PFSK-1 (cell line): ENCODE results near the gene CPVL.

Experiments used
- FOXP2 ChIP-seq: optimal IDR thresholded peaks from 2 replicates; pipeline ENCODE3; 2011; ENCODE audit warnings: borderline replicate concordance, control low read depth, inconsistent platforms; ENCODE audit not compliant: insufficient read depth; ENCODE audit errors: extremely low read length, extremely low read depth
- POLR2AphosphoS5 ChIP-seq: IDR thresholded peaks from 2 replicates; pipeline ENCODE4 v1.6.1; 2012; ENCODE audit warnings: low read depth, mild to moderate bottlenecking, control low read depth, low read length, moderate library complexity
- SIN3A ChIP-seq: IDR thresholded peaks from 2 replicates; pipeline ENCODE4 v1.6.1; 2012; ENCODE audit warnings: mild to moderate bottlenecking, low read length, moderate library complexity, borderline replicate concordance; ENCODE audit not compliant: insufficient read depth
- TAF1 ChIP-seq: IDR thresholded peaks from 2 replicates; pipeline ENCODE4 v1.6.1; 2012; ENCODE audit warnings: low read length, control low read depth, borderline replicate concordance; ENCODE audit not compliant: insufficient read depth
- TF ChIP-seq, protein P1 (sequence below), 2 experiments: IDR thresholded peaks; 2 replicates each; pipeline versions ENCODE4 v1.6.1 to v1.8.0; 2011 to 2012; ENCODE audit warnings: low read depth in 2 of 2, low read length in 2 of 2, control low read depth in 1 of 2, inconsistent platforms in 1 of 2, mild to moderate bottlenecking in 1 of 2, moderate library complexity in 1 of 2; ENCODE audit not compliant: insufficient read depth in 1 of 2

The CPVL gene

GRCh38 chr7:29113384-29114102 lies 32.8 kb downstream of the CPVL start:
- TF ChIP-seq, protein P1, sequence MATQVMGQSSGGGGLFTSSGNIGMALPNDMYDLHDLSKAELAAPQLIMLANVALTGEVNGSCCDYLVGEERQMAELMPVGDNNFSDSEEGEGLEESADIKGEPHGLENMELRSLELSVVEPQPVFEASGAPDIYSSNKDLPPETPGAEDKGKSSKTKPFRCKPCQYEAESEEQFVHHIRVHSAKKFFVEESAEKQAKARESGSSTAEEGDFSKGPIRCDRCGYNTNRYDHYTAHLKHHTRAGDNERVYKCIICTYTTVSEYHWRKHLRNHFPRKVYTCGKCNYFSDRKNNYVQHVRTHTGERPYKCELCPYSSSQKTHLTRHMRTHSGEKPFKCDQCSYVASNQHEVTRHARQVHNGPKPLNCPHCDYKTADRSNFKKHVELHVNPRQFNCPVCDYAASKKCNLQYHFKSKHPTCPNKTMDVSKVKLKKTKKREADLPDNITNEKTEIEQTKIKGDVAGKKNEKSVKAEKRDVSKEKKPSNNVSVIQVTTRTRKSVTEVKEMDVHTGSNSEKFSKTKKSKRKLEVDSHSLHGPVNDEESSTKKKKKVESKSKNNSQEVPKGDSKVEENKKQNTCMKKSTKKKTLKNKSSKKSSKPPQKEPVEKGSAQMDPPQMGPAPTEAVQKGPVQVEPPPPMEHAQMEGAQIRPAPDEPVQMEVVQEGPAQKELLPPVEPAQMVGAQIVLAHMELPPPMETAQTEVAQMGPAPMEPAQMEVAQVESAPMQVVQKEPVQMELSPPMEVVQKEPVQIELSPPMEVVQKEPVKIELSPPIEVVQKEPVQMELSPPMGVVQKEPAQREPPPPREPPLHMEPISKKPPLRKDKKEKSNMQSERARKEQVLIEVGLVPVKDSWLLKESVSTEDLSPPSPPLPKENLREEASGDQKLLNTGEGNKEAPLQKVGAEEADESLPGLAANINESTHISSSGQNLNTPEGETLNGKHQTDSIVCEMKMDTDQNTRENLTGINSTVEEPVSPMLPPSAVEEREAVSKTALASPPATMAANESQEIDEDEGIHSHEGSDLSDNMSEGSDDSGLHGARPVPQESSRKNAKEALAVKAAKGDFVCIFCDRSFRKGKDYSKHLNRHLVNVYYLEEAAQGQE (IDR thresholded peaks at IDR 0.05; ENCODE audit: insufficient read depth in 1 of 2, low read depth in 2 of 2, low read length in 2 of 2) = no peak
- no peak for TF ChIP-seq SIN3A
- no peak for TF ChIP-seq TAF1
- no peak for TF ChIP-seq POLR2AphosphoS5
- TF ChIP-seq FOXP2 = no peak

- no peak for TF ChIP-seq POLR2AphosphoS5
- TF ChIP-seq SIN3A = no peak
- TF ChIP-seq TAF1 = no peak
These were observed 33.6 kb downstream of the CPVL start for GRCh38 chr7:29112721-29113120.

DNA sequence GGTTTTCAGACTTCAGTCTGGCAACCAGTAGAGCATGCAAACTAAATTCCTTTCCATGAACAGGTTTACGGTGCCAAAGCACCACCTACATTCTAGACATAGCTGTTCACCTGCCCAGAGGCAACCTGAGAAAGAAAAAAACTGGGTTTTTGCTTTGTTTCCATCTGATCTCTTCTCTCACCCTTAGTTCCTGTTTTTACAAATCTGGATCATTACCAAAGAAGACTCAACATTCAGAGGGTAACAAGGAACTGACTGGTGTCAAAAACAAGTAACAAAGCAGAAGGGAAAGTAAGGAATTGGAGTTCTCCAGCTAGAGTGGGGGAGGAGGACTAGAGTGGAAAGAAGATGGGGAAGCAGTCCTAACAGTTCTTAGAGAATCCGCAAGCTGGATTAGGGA lies 36.4 kb downstream of the CPVL start:
- TF ChIP-seq POLR2AphosphoS5 = no peak
- no peak for TF ChIP-seq FOXP2
- no peak for TF ChIP-seq TAF1
- TF ChIP-seq SIN3A = no peak
- TF ChIP-seq, protein P1 (IDR thresholded peaks at IDR 0.05; ENCODE audit: insufficient read depth in 1 of 2, low read depth in 2 of 2, low read length in 2 of 2) = no peak

- TF ChIP-seq TAF1 (no peak), POLR2AphosphoS5 (no peak), SIN3A (no peak), FOXP2 (no peak)
- TF ChIP-seq, protein P1 (IDR thresholded peaks at IDR 0.05; ENCODE audit: insufficient read depth in 1 of 2, low read depth in 2 of 2, low read length in 2 of 2) = no peak
These were observed 37.0 kb downstream of the CPVL start for GRCh38 chr7:29109358-29109757.

- TF ChIP-seq FOXP2 (no peak), SIN3A (no peak), POLR2AphosphoS5 (no peak)
- TF ChIP-seq, protein P1 (IDR thresholded peaks at IDR 0.05; ENCODE audit: insufficient read depth in 1 of 2, low read depth in 2 of 2, low read length in 2 of 2) = no peak
These were observed 39.3 kb downstream of the CPVL start for GRCh38 chr7:29107056-29107455.

- TF ChIP-seq FOXP2 (no peak), POLR2AphosphoS5 (no peak), TAF1 (no peak), SIN3A (no peak)
- TF ChIP-seq, protein P1 (IDR thresholded peaks at IDR 0.05; ENCODE audit: insufficient read depth in 1 of 2, low read depth in 2 of 2, low read length in 2 of 2) = no peak
These were observed 39.7 kb downstream of the CPVL start for GRCh38 chr7:29106669-29106988.
